ENCODE results near the gene TMEM17.

Gene TMEM17

GRCh38 chr2:62458206-62458641, 47.8 kb downstream of the TMEM17 start:
- H3K4me3 ChIP-seq (replicated peaks in 1 of 2; ENCODE audit: low read depth in 2 of 2, low read length in 2 of 2), result no peak overlapping the region
- no peak for DNase-seq (ENCODE audit: low read depth in 2 of 2)
- TF ChIP-seq, protein P1, sequence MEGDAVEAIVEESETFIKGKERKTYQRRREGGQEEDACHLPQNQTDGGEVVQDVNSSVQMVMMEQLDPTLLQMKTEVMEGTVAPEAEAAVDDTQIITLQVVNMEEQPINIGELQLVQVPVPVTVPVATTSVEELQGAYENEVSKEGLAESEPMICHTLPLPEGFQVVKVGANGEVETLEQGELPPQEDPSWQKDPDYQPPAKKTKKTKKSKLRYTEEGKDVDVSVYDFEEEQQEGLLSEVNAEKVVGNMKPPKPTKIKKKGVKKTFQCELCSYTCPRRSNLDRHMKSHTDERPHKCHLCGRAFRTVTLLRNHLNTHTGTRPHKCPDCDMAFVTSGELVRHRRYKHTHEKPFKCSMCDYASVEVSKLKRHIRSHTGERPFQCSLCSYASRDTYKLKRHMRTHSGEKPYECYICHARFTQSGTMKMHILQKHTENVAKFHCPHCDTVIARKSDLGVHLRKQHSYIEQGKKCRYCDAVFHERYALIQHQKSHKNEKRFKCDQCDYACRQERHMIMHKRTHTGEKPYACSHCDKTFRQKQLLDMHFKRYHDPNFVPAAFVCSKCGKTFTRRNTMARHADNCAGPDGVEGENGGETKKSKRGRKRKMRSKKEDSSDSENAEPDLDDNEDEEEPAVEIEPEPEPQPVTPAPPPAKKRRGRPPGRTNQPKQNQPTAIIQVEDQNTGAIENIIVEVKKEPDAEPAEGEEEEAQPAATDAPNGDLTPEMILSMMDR (IDR thresholded peaks at IDR 0.05; ENCODE audit: low read depth, low read length), result no peak

DNA sequence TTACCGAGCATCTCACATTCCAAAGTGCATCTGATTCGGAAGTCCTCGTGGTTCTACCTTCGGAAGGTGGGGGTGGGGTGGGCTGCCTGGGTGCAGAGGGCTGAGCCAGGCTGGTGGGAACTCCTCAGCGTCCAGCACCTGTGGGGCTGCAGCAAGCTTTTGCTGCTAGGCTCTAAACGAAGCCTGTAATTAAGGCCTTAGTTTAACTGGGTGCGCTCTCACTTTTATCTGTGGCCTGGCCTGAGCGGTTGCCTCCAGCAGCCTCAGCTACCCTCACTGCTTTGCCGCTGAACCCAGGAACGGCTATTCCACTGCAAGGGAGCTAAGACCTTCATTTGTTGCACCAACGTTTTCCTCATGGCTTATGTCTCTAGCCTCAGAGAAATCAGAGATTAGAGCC, 48.4 kb downstream of the TMEM17 start:
- TF ChIP-seq, protein P1 (IDR thresholded peaks at IDR 0.05; ENCODE audit: low read depth, low read length), result no peak
- peak overlapping the region; percentile 57 to 68 for H3K4me3 ChIP-seq (replicated peaks in 1 of 2; ENCODE audit: low read depth in 2 of 2, low read length in 2 of 2)
- no peak for DNase-seq (ENCODE audit: low read depth in 2 of 2)

GRCh38 chr2:62456721-62457539, 49.1 kb downstream of the TMEM17 start:
- H3K4me3 ChIP-seq (replicated peaks in 1 of 2; ENCODE audit: low read depth in 2 of 2, low read length in 2 of 2), result peak overlapping the region; percentile 57 to 68
- TF ChIP-seq, protein P1 (IDR thresholded peaks at IDR 0.05; ENCODE audit: low read depth, low read length), result peak; percentile 74
- peak; percentile 64 to 67 for DNase-seq (ENCODE audit: low read depth in 2 of 2)

- no peak overlapping the region for H3K4me3 ChIP-seq (replicated peaks in 1 of 2; ENCODE audit: low read depth in 2 of 2, low read length in 2 of 2)
- TF ChIP-seq, protein P1 (IDR thresholded peaks at IDR 0.05; ENCODE audit: low read depth, low read length), result no peak
Measured at GRCh38 chr2:62455957-62456692, 49.9 kb downstream of the TMEM17 start.

DNA sequence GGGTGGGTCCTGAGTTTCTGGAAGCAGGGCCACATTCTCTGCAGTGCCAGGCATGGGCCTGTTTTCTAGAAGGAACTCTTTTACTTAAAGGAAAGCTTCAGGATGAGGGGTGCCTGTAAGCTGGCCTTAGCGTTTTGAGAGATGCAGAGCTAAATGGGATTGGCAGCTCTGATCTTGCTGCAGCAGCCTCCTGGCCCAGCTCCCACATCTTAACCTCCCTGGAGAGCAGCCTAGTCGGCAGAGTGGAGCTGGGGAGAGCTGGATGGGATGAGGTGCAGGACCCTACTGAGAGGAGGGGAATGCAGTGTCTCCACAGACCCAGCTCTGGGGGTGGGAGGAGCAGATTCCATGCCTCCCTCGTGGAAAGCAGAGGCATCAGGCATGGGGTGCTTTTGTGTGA, 52.0 kb downstream of the TMEM17 start:
- no peak for DNase-seq (ENCODE audit: low read depth in 2 of 2)
- TF ChIP-seq, protein P1 (IDR thresholded peaks at IDR 0.05; ENCODE audit: low read depth, low read length), result no peak
- no peak overlapping the region for H3K4me3 ChIP-seq (replicated peaks in 1 of 2; ENCODE audit: low read depth in 2 of 2, low read length in 2 of 2)

More at GRCh38 chr2:62455957-62456692, 49.9 kb downstream of the TMEM17 start:
- DNase-seq (ENCODE audit: low read depth in 2 of 2), result no peak

GRCh38 chr2:62452701-62453454, 53.1 kb downstream of the TMEM17 start:
- no peak for DNase-seq (ENCODE audit: low read depth in 2 of 2)
- TF ChIP-seq, protein P1 (IDR thresholded peaks at IDR 0.05; ENCODE audit: low read depth, low read length), result no peak
- no peak overlapping the region for H3K4me3 ChIP-seq (replicated peaks in 1 of 2; ENCODE audit: low read depth in 2 of 2, low read length in 2 of 2)
